B cell (primary cell): ENCODE data around the gene ARFGAP3. TPM values are rescaled to one million over a fixed set of nuclear protein-coding genes. Genes with fewer than 3 reads are reported as not detected.

Source experiments
- ATAC-seq: fragments of 200-7000 bp; cut with Tn5 transposase; one replicate; pipeline ENCODE4 v1.10.0; 2021; ENCODE audit warnings: low read depth, mild to moderate bottlenecking, moderate number of reproducible peaks, moderate library complexity
- CTCF ChIA-PET: fragments of 350-600 bp; sonication (Branson Sonifier 250); formaldehyde crosslinking; loops from one replicate; lab custom pipeline; 2021; ENCODE audit warnings: antibody characterized with exemption, inconsistent platforms; lab: Charles Lee
- POLR2A ChIA-PET: fragments of 350-600 bp; sonication (Branson Sonifier 250); formaldehyde crosslinking; loops from one replicate; lab custom pipeline; 2021; ENCODE audit warnings: antibody characterized with exemption; lab: Charles Lee
- DNase-seq: peaks from one replicate; pipeline ENCODE4 v3.0.0; 2013
- H2AFZ ChIP-seq: 2 replicates; pipeline ENCODE4 v1.6.1; 2012; ENCODE audit warnings: mild to moderate bottlenecking, low read depth, low read length; ENCODE audit not compliant: insufficient read depth, poor library complexity, severe bottlenecking
- H3K27ac ChIP-seq, 2 donors: 1 replicate in 1 of 2; 2 replicates in 1 of 2; pipeline ENCODE4 v1.5.1; 2012 to 2013; ENCODE audit warnings: low read length in 2 of 2, mild to moderate bottlenecking in 2 of 2, moderate library complexity in 1 of 2
- H3K27me3 ChIP-seq, 4 experiments: fragments of 200-600 bp in 1 of 4; sonication (generic) in 1 of 4; replicated peaks in 1 of 4; 1 replicate in 2 of 4; 2 replicates in 2 of 4; pipeline versions ENCODE4 v1.6.1 to v1.7.0; 2013 to 2016; ENCODE audit warnings: low read length in 3 of 4, mild to moderate bottlenecking in 2 of 4, mixed read lengths in 1 of 4, moderate library complexity in 1 of 4; ENCODE audit not compliant: insufficient read depth in 4 of 4, control insufficient read depth in 3 of 4; ENCODE audit errors: control extremely low read depth in 1 of 4
- H3K36me3 ChIP-seq, 2 experiments: replicated peaks in 1 of 2; 1 replicate in 1 of 2; 2 replicates in 1 of 2; pipeline versions ENCODE4 v1.6.1 to v1.7.1; 2013; ENCODE audit warnings: low read length in 1 of 2; ENCODE audit not compliant: insufficient read depth in 2 of 2, control insufficient read depth in 1 of 2; ENCODE audit errors: control extremely low read depth in 1 of 2, extremely low read depth in 1 of 2
- H3K4me1 ChIP-seq, 2 donors: fragments of 200-600 bp in 1 of 2; sonication (generic) in 1 of 2; 1 replicate in 1 of 2; 2 replicates in 1 of 2; pipeline versions ENCODE4 v1.5.1 to v1.6.1; 2013 to 2017; ENCODE audit warnings: low read length in 2 of 2; ENCODE audit not compliant: control insufficient read depth in 2 of 2, insufficient read depth in 2 of 2
- H3K4me2 ChIP-seq: replicated peaks from 2 replicates; pipeline ENCODE3; 2012; ENCODE audit warnings: mild to moderate bottlenecking, low read depth, low read length; ENCODE audit not compliant: poor library complexity, severe bottlenecking
- H3K4me3 ChIP-seq, 5 experiments: fragments of 200-600 bp in 1 of 5; sonication (generic) in 1 of 5; 1 replicate in 3 of 5; 2 replicates in 2 of 5; pipeline versions ENCODE4 v1.5.1 to v1.7.0; 2011 to 2016; ENCODE audit warnings: low read length in 4 of 5, mild to moderate bottlenecking in 4 of 5, low read depth in 2 of 5, control low read depth in 1 of 5, moderate library complexity in 1 of 5; ENCODE audit not compliant: insufficient read depth in 1 of 5; ENCODE audit errors: control extremely low read depth in 1 of 5, extremely low read depth in 1 of 5
- H3K79me2 ChIP-seq: fragments of 200-600 bp; sonication (generic); one replicate; pipeline ENCODE4 v1.6.0; 2016; ENCODE audit warnings: low read length; ENCODE audit not compliant: control insufficient read depth, insufficient read depth
- H3K9ac ChIP-seq: fragments of 200-600 bp; sonication (generic); 2 replicates; pipeline ENCODE4 v1.6.1; 2017; ENCODE audit warnings: mild to moderate bottlenecking, low read length, moderate library complexity
- H3K9me3 ChIP-seq, 3 donors: one replicate each; pipeline versions ENCODE4 v1.6.1 to v1.7.1; 2013; ENCODE audit warnings: low read length in 2 of 3; ENCODE audit not compliant: control insufficient read depth in 2 of 3, insufficient read depth in 1 of 3; ENCODE audit errors: control extremely low read depth in 1 of 3
- H4K20me1 ChIP-seq: 2 replicates; pipeline ENCODE4 v1.6.0; 2012; ENCODE audit warnings: mild to moderate bottlenecking, low read length; ENCODE audit not compliant: insufficient read depth, control insufficient read depth, poor library complexity, severe bottlenecking
- H3K27ac Mint-ChIP-seq: one replicate; pipeline ENCODE4 v1.8.0; 2021; ENCODE audit warnings: mixed read lengths
- H3K27me3 Mint-ChIP-seq: one replicate; pipeline ENCODE4 v1.8.0; 2021; ENCODE audit warnings: mixed read lengths
- H3K4me1 Mint-ChIP-seq: one replicate; pipeline ENCODE4 v1.8.0; 2021; ENCODE audit warnings: mixed read lengths
- H3K4me3 Mint-ChIP-seq: one replicate; pipeline ENCODE4 v1.8.0; 2021; ENCODE audit warnings: mixed read lengths
- H3K9me3 Mint-ChIP-seq: one replicate; pipeline ENCODE4 v1.8.0; 2022; ENCODE audit warnings: mixed read lengths; ENCODE audit not compliant: insufficient read depth
- CTCF ChIP-seq: fragments of 200-600 bp; IDR thresholded peaks from one replicate; pipeline ENCODE4 v1.8.0; 2022; ENCODE audit warnings: antibody characterized with exemption, mild to moderate bottlenecking
- EZH2 ChIP-seq: IDR thresholded peaks from 2 replicates; pipeline ENCODE4 v1.6.1; 2012; ENCODE audit warnings: borderline replicate concordance, low read depth, mild to moderate bottlenecking, moderate library complexity, low read length; ENCODE audit not compliant: insufficient read depth, poor library complexity, severe bottlenecking
- WGBS: methylation state at CpG from one replicate; pipeline ENCODE4 v1.1.5; 2013; ENCODE audit warnings: missing lambda C conversion rate; ENCODE audit not compliant: insufficient coverage; 5-methylcytosine and 5-hydroxymethylcytosine counted together
- intact Hi-C: fragments of 100-400 bp; cut with micrococcal nuclease; formaldehyde crosslinking; loops from one replicate; pipeline ENCODE4 v1.10.0; 2022
- polyA plus RNA-seq: library from polyadenylated mRNA; depleted of rRNA; stranded (reverse); fragments of >200 nt; gene quantifications from 2 replicates; pipeline ENCODE4 v1.2.3, GENCODE V29; 2012
- total RNA-seq, 2 donors: library from RNA; stranded (reverse); fragments of 120-200 nt in 1 of 2; gene quantifications; 1 replicate in 1 of 2; 2 replicates in 1 of 2; pipeline versions ENCODE4 v1.2.3 to v1.2.4, GENCODE V29; 2013 to 2022

ARFGAP3 gene
- total and polyA plus RNA-seq, 2 donors (not counting 1 experiment from before 2014, with no cell fraction given): 10.7 to 33.2 TPM

- TF ChIP-seq CTCF: no peak
- TF ChIP-seq EZH2: no peak
- Mint-ChIP-seq H3K27ac (no peak overlapping the region), H3K27me3 (no peaks in the 10 kb centered on the region), H3K4me1 (peaks cover 32% of the 10 kb centered on the region), H3K9me3 (no peaks in the 10 kb centered on the region), H3K4me3 (no peak overlapping the region)
- no peak overlapping the region for H3K9ac ChIP-seq
- H3K36me3 ChIP-seq: peaks cover 1 to 76% of the 10 kb centered on the region in 2 experiments
- ChIA-PET CTCF (no interaction called here), POLR2A (no interaction called here)
- no peak overlapping the region for H3K4me3 ChIP-seq
- WGBS: 94% methylated on average over 9 of the region's 9 CpGs
- H3K4me2 ChIP-seq: no peak overlapping the region
- H3K9me3 ChIP-seq: no peaks in the 10 kb centered on the region
- no peak overlapping the region for H2AFZ ChIP-seq
- no peak for DNase-seq
- H3K79me2 ChIP-seq: peaks cover 6% of the 10 kb centered on the region
- H3K4me1 ChIP-seq: peaks cover 17 to 35% of the 10 kb centered on the region in 2 donors
- H4K20me1 ChIP-seq: no peaks in the 10 kb centered on the region
- no peak for ATAC-seq
- intact Hi-C loops: no loop called here
- no peaks in the 10 kb centered on the region for H3K27me3 ChIP-seq
- H3K27ac ChIP-seq: no peak overlapping the region
These were observed 28.4 kb upstream of the ARFGAP3 start for GRCh38 chr22:42885446-42885845.

- Mint-ChIP-seq H3K4me3 (no peak overlapping the region), H3K27me3 (no peaks in the 10 kb centered on the region), H3K9me3 (no peaks in the 10 kb centered on the region), H3K4me1 (peaks cover 32% of the 10 kb centered on the region), H3K27ac (no peak overlapping the region)
- H2AFZ ChIP-seq: no peak overlapping the region
- H3K36me3 ChIP-seq: peaks cover 1 to 83% of the 10 kb centered on the region in 2 experiments
- TF ChIP-seq EZH2 (no peak), CTCF (no peak)
- ChIA-PET CTCF (interaction anchor here (0.6 to 3.7 kb wide), 2 partner anchors 17 to 38 kb away, joined by 3 to 16 read pairs; no protein-coding TSS in a partner anchor), POLR2A (no interaction called here)
- WGBS: 100% methylated on average over 3 of the region's 7 CpGs
- no peaks in the 10 kb centered on the region for H3K9me3 ChIP-seq
- no peaks in the 10 kb centered on the region for H4K20me1 ChIP-seq
- DNase-seq (no peak), ATAC-seq (no peak)
- H3K4me3 ChIP-seq: no peak overlapping the region
- no peaks in the 10 kb centered on the region for H3K27me3 ChIP-seq
- peaks cover 17 to 28% of the 10 kb centered on the region in 2 donors for H3K4me1 ChIP-seq
- H3K9ac ChIP-seq: no peak overlapping the region
- intact Hi-C loops: no loop called here
- H3K4me2 ChIP-seq: no peak overlapping the region
- H3K27ac ChIP-seq: no peak overlapping the region
- peaks cover 6% of the 10 kb centered on the region for H3K79me2 ChIP-seq
These were observed 27.7 kb upstream of the ARFGAP3 start for GRCh38 chr22:42884616-42885375.
